K562 (cell line): ENCODE results near the gene TMEM191C. TPM values are rescaled to one million over a fixed set of nuclear protein-coding genes. Genes with fewer than 3 reads are reported as not detected.

ENCODE experiments used
- CBX3 ChIP-seq, 2 experiments: IDR thresholded peaks; 1 replicate in 1 of 2; 2 replicates in 1 of 2; pipeline ENCODE4 v1.6.1; 2012; ENCODE audit warnings: inconsistent platforms in 2 of 2, low read length in 2 of 2, borderline replicate concordance in 1 of 2, control low read depth in 1 of 2
- EHMT2 ChIP-seq: fragments of 450-650 bp; IDR thresholded peaks from 2 replicates; pipeline ENCODE4 v1.6.1; 2018; ENCODE audit warnings: antibody characterized with exemption
- HMGN3 ChIP-seq: IDR thresholded peaks from 2 replicates; pipeline ENCODE4 v1.6.1; 2011; ENCODE audit warnings: borderline replicate concordance, low read depth, mild to moderate bottlenecking, mixed read lengths, low read length; ENCODE audit not compliant: insufficient read length; ENCODE audit errors: extremely low read depth
- HNRNPH1 ChIP-seq: fragments of 200-400 bp; formaldehyde crosslinking; optimal IDR thresholded peaks from 2 replicates; pipeline ENCODE3; 2017; ENCODE audit warnings: low read depth, mild to moderate bottlenecking, low read length, moderate library complexity
- KAT7 ChIP-seq: sonication (generic); formaldehyde crosslinking; IDR thresholded peaks from 2 replicates; pipeline ENCODE4 v1.8.0; 2022; ENCODE audit warnings: missing genetic modification reagents, mild to moderate bottlenecking, borderline replicate concordance
- KDM2B ChIP-seq: fragments of 250-450 bp; sonication (Bioruptor Pico); IDR thresholded peaks from 2 replicates; pipeline ENCODE4 v1.8.0; 2021; ENCODE audit warnings: mild to moderate bottlenecking, moderate library complexity
- KLF13 ChIP-seq: fragments of 450-650 bp; IDR thresholded peaks from 2 replicates; pipeline ENCODE4 v1.6.1; 2016; ENCODE audit warnings: missing genetic modification characterization, low read depth, mild to moderate bottlenecking, missing compliant biosample characterization, moderate library complexity, borderline replicate concordance
- MBD1 ChIP-seq: fragments of 250-450 bp; sonication (Bioruptor Pico); IDR thresholded peaks from 2 replicates; pipeline ENCODE4 v1.8.0; 2022; ENCODE audit warnings: inconsistent platforms
- MTA3 ChIP-seq: fragments of 450-650 bp; formaldehyde crosslinking; IDR thresholded peaks from 2 replicates; pipeline ENCODE4 v1.6.1; 2017; ENCODE audit warnings: mild to moderate bottlenecking, borderline replicate concordance
- NEUROD1 ChIP-seq: fragments of 150-350 bp; IDR thresholded peaks from 2 replicates; pipeline ENCODE4 v1.6.1; 2014; ENCODE audit warnings: borderline replicate concordance, low read length, low read depth; ENCODE audit not compliant: partially characterized antibody
- NR4A1 ChIP-seq, 2 experiments: fragments of 250-450 bp in 1 of 2; fragments of 450-650 bp in 1 of 2; sonication (Bioruptor Pico) in 1 of 2; IDR thresholded peaks; 2 replicates each; pipeline versions ENCODE4 v1.4.0 to v1.6.1; 2016 to 2020; ENCODE audit warnings: mild to moderate bottlenecking in 2 of 2, missing compliant biosample characterization in 1 of 2, missing genetic modification characterization in 1 of 2, moderate library complexity in 1 of 2
- NRF1 ChIP-seq, 2 experiments: fragments of 450-650 bp; IDR thresholded peaks in 1 of 2; conservative IDR thresholded peaks in 1 of 2; 2 replicates each; pipeline ENCODE4 v1.6.1; 2014; ENCODE audit warnings: mild to moderate bottlenecking in 2 of 2
- PHF21A ChIP-seq: fragments of 450-650 bp; IDR thresholded peaks from 2 replicates; pipeline ENCODE4 v1.6.1; 2017; ENCODE audit warnings: low read depth, borderline replicate concordance
- POLR2B ChIP-seq: fragments of 450-650 bp; IDR thresholded peaks from 2 replicates; pipeline ENCODE4 v1.6.1; 2018; ENCODE audit warnings: low read depth; ENCODE audit not compliant: partially characterized antibody
- SIN3A ChIP-seq, 2 experiments: fragments of 150-350 bp in 1 of 2; IDR thresholded peaks; 2 replicates each; pipeline ENCODE4 v1.6.1; 2011 to 2016; ENCODE audit warnings: borderline replicate concordance in 2 of 2, low read depth in 2 of 2, low read length in 2 of 2, mild to moderate bottlenecking in 2 of 2, moderate library complexity in 2 of 2; ENCODE audit not compliant: control insufficient read depth in 1 of 2
- SRSF9 ChIP-seq: fragments of 200-400 bp; formaldehyde crosslinking; IDR thresholded peaks from 2 replicates; pipeline ENCODE4 v1.6.1; 2017; ENCODE audit warnings: low read depth, low read length, borderline replicate concordance
- WHSC1 ChIP-seq: IDR thresholded peaks from one replicate; pipeline ENCODE4 v1.6.1; 2012; ENCODE audit warnings: low read length, control low read depth, inconsistent platforms
- ZNF143 ChIP-seq: sonication (generic); formaldehyde crosslinking; IDR thresholded peaks from 2 replicates; pipeline ENCODE4 v1.9.0; 2022; ENCODE audit warnings: mild to moderate bottlenecking, missing genetic modification reagents
- ZNF146 ChIP-seq: IDR thresholded peaks from one replicate; pipeline ENCODE4 v1.6.1; 2018; ENCODE audit warnings: missing compliant biosample characterization; ENCODE audit not compliant: unreplicated experiment
- ZNF41 ChIP-seq: fragments of 250-450 bp; sonication (Bioruptor Pico); conservative IDR thresholded peaks from 2 replicates; pipeline ENCODE4 v1.4.0; 2020; ENCODE audit warnings: mild to moderate bottlenecking
- polyA plus RNA-seq, 8 experiments: library from polyadenylated mRNA; depleted of rRNA in 4 of 8; stranded (reverse) in 5 of 8; unstranded in 3 of 8; fragments of >200 nt; fragmentation: Nextera tagmentation in 2 of 8; fragmentation: Illumina TruSeq in 1 of 8; extraction: Ambion mirVana in 2 of 8; extraction: Trizol in 1 of 8; gene quantifications; 2 replicates each; pipeline versions ENCODE4 v1.2.1 to v1.2.3, GENCODE V29; 2011 to 2014; ENCODE audit warnings: inconsistent platforms in 1 of 8, missing spikeins in 1 of 8
- total RNA-seq, 7 experiments: library from RNA; depleted of rRNA in 6 of 7; stranded (reverse); fragments of >200 nt in 6 of 7; fragmentation: Illumina TruSeq in 2 of 7; extraction: Trizol in 2 of 7; gene quantifications; 2 replicates each; pipeline versions ENCODE4 v1.2.1 to v1.2.3, GENCODE V29; 2011 to 2021; ENCODE audit warnings: low replicate concordance in 1 of 7
- TF ChIP-seq, protein P1 (sequence below): sonication (generic); formaldehyde crosslinking; IDR thresholded peaks from 2 replicates; pipeline ENCODE4 v1.8.0; 2022; ENCODE audit warnings: mild to moderate bottlenecking, missing genetic modification reagents
- TF ChIP-seq, protein P2 (sequence below): sonication (generic); formaldehyde crosslinking; IDR thresholded peaks from 2 replicates; pipeline ENCODE4 v1.8.1; 2023; ENCODE audit warnings: mild to moderate bottlenecking, missing genetic modification reagents

The TMEM191C gene
- total and polyA plus RNA-seq, 9 of the 15 experiments (the other 6 are each of a cell fraction or from before 2014, with no cell fraction given): 0.15 to 7.1 (median 1.1) TPM

GRCh38 chr22:21446128-21446826 lies 20.9 kb upstream of the TMEM191C start (continued):
- TF ChIP-seq WHSC1 (peak; percentile 77), KAT7 (CRISPR knock-in tag) (0 out of 2 replicates have a peak, but pooled peaks have one; percentile 11), MTA3 (peak; percentile 55), HNRNPH1 (no peak), SRSF9 (no peak), KLF13 (tag) (peak; percentile 24; the same call in 1 of the 2 replicates), NRF1 (conservative IDR thresholded peaks at IDR 0.05 in 1 of 2, IDR thresholded peaks at IDR 0.05 in 1 of 2) (no peak), SIN3A (IDR thresholded peaks at IDR 0.05; ENCODE audit: borderline replicate concordance in 2 of 2, control insufficient read depth in 1 of 2, low read depth in 2 of 2, low read length in 2 of 2) (0 out of 4 replicates have a peak, but pooled peaks of 1 of the 2 experiments have one; percentile 32), MBD1 (peak; percentile 70; the same call in 1 of the 2 replicates), NR4A1 (CRISPR knock-in tag; IDR thresholded peaks at IDR 0.05) (no peak), NR4A1 (tag; IDR thresholded peaks at IDR 0.05) (no peak), ZNF41 (CRISPR knock-in tag) (no peak), CBX3 (IDR thresholded peaks at IDR 0.05; ENCODE audit: borderline replicate concordance in 1 of 2, low read length in 2 of 2) (peak in 1 of 2 experiments; percentile 15; a peak in 1 of 3 replicates), NEUROD1 (no peak), PHF21A (no peak), POLR2B (peak; percentile 26), ZNF143 (CRISPR knock-in tag) (0 out of 2 replicates have a peak, but pooled peaks have one; percentile 30), ZNF146 (CRISPR knock-in tag) (peak; percentile 5), HMGN3 (peak; percentile 39), KDM2B (CRISPR knock-in tag) (no peak), EHMT2 (no peak)
- TF ChIP-seq, protein P1, sequence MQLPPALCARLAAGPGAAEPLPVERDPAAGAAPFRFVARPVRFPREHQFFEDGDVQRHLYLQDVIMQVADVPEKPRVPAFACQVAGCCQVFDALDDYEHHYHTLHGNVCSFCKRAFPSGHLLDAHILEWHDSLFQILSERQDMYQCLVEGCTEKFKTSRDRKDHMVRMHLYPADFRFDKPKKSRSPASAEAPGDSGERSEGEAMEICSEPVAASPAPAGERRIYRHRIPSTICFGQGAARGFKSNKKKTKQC (CRISPR knock-in tag): peak; percentile 78; the same call in 1 of the 2 replicates
- TF ChIP-seq, protein P2, sequence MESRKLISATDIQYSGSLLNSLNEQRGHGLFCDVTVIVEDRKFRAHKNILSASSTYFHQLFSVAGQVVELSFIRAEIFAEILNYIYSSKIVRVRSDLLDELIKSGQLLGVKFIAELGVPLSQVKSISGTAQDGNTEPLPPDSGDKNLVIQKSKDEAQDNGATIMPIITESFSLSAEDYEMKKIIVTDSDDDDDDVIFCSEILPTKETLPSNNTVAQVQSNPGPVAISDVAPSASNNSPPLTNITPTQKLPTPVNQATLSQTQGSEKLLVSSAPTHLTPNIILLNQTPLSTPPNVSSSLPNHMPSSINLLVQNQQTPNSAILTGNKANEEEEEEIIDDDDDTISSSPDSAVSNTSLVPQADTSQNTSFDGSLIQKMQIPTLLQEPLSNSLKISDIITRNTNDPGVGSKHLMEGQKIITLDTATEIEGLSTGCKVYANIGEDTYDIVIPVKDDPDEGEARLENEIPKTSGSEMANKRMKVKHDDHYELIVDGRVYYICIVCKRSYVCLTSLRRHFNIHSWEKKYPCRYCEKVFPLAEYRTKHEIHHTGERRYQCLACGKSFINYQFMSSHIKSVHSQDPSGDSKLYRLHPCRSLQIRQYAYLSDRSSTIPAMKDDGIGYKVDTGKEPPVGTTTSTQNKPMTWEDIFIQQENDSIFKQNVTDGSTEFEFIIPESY (CRISPR knock-in tag): peak; percentile 96
